Measurements from ENCODE around the gene LEFTY2. TPM values are rescaled to one million over a fixed set of nuclear protein-coding genes. Genes with fewer than 3 reads are reported as not detected.

Gene LEFTY2
- total RNA-seq, 1 donor from 2014 or later, result 2.7 TPM

DNA sequence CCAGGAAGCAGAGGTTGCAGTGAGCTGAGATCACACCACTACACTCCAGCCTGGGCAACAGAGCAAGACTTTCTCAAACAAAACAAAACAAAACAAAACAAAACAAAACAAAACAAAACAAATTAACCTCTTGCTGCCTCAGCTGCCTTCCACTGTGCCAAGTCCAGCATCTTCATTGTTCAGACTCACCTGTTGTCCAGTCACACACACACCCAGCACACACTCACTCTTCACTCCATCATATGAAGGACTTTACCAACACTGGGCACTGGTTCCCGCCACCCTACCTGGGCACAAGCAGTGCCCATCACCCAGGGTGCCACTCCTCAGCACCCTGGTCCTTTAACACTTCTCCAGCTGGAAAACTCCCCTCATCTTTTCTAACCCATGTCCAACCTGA, 31.5 kb downstream of the LEFTY2 start:
- no peaks in the 10 kb centered on the region for H3K4me1 ChIP-seq
- H3K9me3 ChIP-seq, result no peaks in the 10 kb centered on the region
- no peak overlapping the region for H3K27ac ChIP-seq
- H3K36me3 ChIP-seq, result peaks cover 0 to 5% of the 10 kb centered on the region in 2 donors
- H3K27me3 ChIP-seq, result no peaks in the 10 kb centered on the region
- TF ChIP-seq, protein P1, sequence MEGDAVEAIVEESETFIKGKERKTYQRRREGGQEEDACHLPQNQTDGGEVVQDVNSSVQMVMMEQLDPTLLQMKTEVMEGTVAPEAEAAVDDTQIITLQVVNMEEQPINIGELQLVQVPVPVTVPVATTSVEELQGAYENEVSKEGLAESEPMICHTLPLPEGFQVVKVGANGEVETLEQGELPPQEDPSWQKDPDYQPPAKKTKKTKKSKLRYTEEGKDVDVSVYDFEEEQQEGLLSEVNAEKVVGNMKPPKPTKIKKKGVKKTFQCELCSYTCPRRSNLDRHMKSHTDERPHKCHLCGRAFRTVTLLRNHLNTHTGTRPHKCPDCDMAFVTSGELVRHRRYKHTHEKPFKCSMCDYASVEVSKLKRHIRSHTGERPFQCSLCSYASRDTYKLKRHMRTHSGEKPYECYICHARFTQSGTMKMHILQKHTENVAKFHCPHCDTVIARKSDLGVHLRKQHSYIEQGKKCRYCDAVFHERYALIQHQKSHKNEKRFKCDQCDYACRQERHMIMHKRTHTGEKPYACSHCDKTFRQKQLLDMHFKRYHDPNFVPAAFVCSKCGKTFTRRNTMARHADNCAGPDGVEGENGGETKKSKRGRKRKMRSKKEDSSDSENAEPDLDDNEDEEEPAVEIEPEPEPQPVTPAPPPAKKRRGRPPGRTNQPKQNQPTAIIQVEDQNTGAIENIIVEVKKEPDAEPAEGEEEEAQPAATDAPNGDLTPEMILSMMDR (IDR thresholded peaks at IDR 0.05), result no peak
- TF ChIP-seq POLR2A (IDR thresholded peaks at IDR 0.05) (no peak), POLR2AphosphoS5 (IDR thresholded peaks at IDR 0.05; ENCODE audit: insufficient read depth in 1 of 2, low read depth in 1 of 2) (no peak)
- no peak for DNase-seq (ENCODE audit: extremely low spot score in 2 of 2)
- H3K4me3 ChIP-seq, result no peak overlapping the region
- intact Hi-C loops (cut with DNase I), result no loop called here

DNA sequence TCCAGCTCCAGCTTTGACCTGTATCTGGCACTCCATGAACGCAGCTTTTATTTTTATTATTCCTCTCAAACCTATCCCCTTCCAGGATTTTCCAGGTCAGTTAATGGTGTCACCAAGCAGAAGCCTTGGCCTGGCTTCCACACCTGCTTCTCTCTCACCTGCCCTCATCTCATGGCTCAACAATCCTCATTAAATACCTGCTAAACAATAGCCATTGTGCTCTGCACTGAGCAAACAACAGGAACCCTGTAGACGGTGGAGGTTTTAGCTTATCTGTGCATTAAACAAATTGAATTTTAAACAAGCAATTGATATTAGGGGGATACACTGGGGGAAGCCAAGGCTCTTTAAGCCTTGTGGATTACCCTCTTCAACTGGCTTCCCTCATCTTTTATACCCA, 32.2 kb downstream of the LEFTY2 start:
- no peak for TF ChIP-seq POLR2A (IDR thresholded peaks at IDR 0.05)
- TF ChIP-seq POLR2AphosphoS5 (IDR thresholded peaks at IDR 0.05; ENCODE audit: insufficient read depth in 1 of 2, low read depth in 1 of 2), result no peak
- TF ChIP-seq, protein P1 (IDR thresholded peaks at IDR 0.05), result no peak
- H3K27me3 ChIP-seq, result no peaks in the 10 kb centered on the region
- H3K9me3 ChIP-seq, result no peaks in the 10 kb centered on the region
- peaks cover 0 to 5% of the 10 kb centered on the region in 2 donors for H3K36me3 ChIP-seq
- H3K4me1 ChIP-seq, result no peaks in the 10 kb centered on the region
- no peak for DNase-seq (ENCODE audit: extremely low spot score in 2 of 2)
- H3K4me3 ChIP-seq, result no peak overlapping the region
- intact Hi-C loops (cut with DNase I), result no loop called here
- no peak overlapping the region for H3K27ac ChIP-seq

GRCh38 chr1:225908013-225908640, 32.9 kb downstream of the LEFTY2 start:
- Histone ChIP-seq H3K36me3 (peaks cover 0 to 5% of the 10 kb centered on the region in 2 donors), H3K4me1 (no peaks in the 10 kb centered on the region), H3K27me3 (no peaks in the 10 kb centered on the region), H3K4me3 (no peak overlapping the region), H3K9me3 (no peaks in the 10 kb centered on the region), H3K27ac (no peak overlapping the region)
- TF ChIP-seq POLR2AphosphoS5 (IDR thresholded peaks at IDR 0.05; ENCODE audit: insufficient read depth in 1 of 2, low read depth in 1 of 2), result no peak
- TF ChIP-seq POLR2A (IDR thresholded peaks at IDR 0.05), result no peak
- TF ChIP-seq, protein P1 (IDR thresholded peaks at IDR 0.05), result no peak
- no peak for DNase-seq (ENCODE audit: extremely low spot score in 2 of 2)
- intact Hi-C loops (cut with DNase I), result no loop called here

- Histone ChIP-seq H3K4me3 (no peak overlapping the region), H3K36me3 (no peaks in the 10 kb centered on the region), H3K9me3 (no peaks in the 10 kb centered on the region), H3K27me3 (no peaks in the 10 kb centered on the region), H3K4me1 (no peaks in the 10 kb centered on the region), H3K27ac (no peak overlapping the region)
- TF ChIP-seq POLR2A (IDR thresholded peaks at IDR 0.05), result no peak
- TF ChIP-seq, protein P1 (IDR thresholded peaks at IDR 0.05), result no peak
- no peak for TF ChIP-seq POLR2AphosphoS5 (IDR thresholded peaks at IDR 0.05; ENCODE audit: insufficient read depth in 1 of 2, low read depth in 1 of 2)
- intact Hi-C loops (cut with DNase I), result no loop called here
- no peak for DNase-seq (ENCODE audit: extremely low spot score in 2 of 2)
Measured at GRCh38 chr1:225907341-225907740, 33.7 kb downstream of the LEFTY2 start.

DNA sequence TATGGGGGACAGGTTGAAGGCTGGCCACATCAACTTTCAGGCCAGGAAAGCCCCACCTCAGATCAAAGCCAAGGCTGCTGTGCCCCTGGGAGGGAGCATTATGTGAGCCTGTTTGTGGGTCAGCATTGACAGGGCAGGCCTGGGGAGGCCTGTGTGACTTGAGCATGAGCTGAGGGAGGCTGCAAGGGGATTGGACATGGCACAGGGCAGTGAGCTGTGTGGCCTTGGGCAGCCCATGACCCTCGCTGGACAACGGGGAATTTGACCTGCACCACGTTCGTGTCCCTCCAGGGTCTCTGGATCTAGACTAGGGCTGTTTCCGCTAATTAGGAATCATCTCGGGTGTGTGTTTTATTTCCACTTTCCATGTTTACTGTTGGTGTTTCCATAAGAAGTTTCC, 34.6 kb downstream of the LEFTY2 start:
- DNase-seq (ENCODE audit: extremely low spot score in 2 of 2), result no peak
- H3K4me1 ChIP-seq, result no peaks in the 10 kb centered on the region
- H3K36me3 ChIP-seq, result no peaks in the 10 kb centered on the region
- no peaks in the 10 kb centered on the region for H3K27me3 ChIP-seq
- no peak overlapping the region for H3K4me3 ChIP-seq
- H3K27ac ChIP-seq, result no peak overlapping the region
- no peaks in the 10 kb centered on the region for H3K9me3 ChIP-seq
- intact Hi-C loops (cut with DNase I), result no loop called here
- no peak for TF ChIP-seq POLR2A (IDR thresholded peaks at IDR 0.05)
